Right cardiac atrium (tissue), 5 donors: ENCODE data around the gene EVI5. TPM values are rescaled to one million over a fixed set of nuclear protein-coding genes. Genes with fewer than 3 reads are reported as not detected.

Source experiments
- ATAC-seq, 2 donors: fragments of 200-7000 bp; cut with Tn5 transposase; one replicate each; pipeline versions ENCODE4 v1.8.0 to v1.9.1; 2020; ENCODE audit warnings: moderate library complexity in 2 of 2, mild to moderate bottlenecking in 1 of 2
- DNase-seq, 3 donors: peaks; one replicate each; pipeline ENCODE4 v3.0.0-alpha.2; 2020
- H3K27ac ChIP-seq: one replicate; pipeline ENCODE4 v1.5.1; 2013; ENCODE audit warnings: mild to moderate bottlenecking, low read length, control low read depth, moderate library complexity
- H3K27me3 ChIP-seq: one replicate; pipeline ENCODE4 v1.6.1; 2013; ENCODE audit not compliant: control insufficient read depth, insufficient read depth
- H3K4me1 ChIP-seq: one replicate; pipeline ENCODE4 v1.6.1; 2013; ENCODE audit warnings: low read length; ENCODE audit not compliant: control insufficient read depth, insufficient read depth
- H3K4me3 ChIP-seq: one replicate; pipeline ENCODE4 v1.5.1; 2013; ENCODE audit warnings: low read length, control low read depth
- H3K9me3 ChIP-seq: one replicate; pipeline ENCODE4 v1.6.1; 2013; ENCODE audit warnings: low read length; ENCODE audit not compliant: control insufficient read depth
- WGBS: extraction: QIAGEN DNeasy Blood & Tissue Kit; methylation state at CpG from one replicate; pipeline ENCODE4 v1.1.7; 2013; 5-methylcytosine and 5-hydroxymethylcytosine counted together
- intact Hi-C, 4 donors: fragments of 100-400 bp; cut with DNase I; formaldehyde crosslinking; loops; one replicate each; pipeline versions ENCODE4 v1.11.0 to v1.14.0; 2022 to 2023
- polyA plus RNA-seq: library from polyadenylated mRNA; stranded (reverse); fragments of 200-250 nt; gene quantifications from one replicate; pipeline ENCODE4 v1.2.3, GENCODE V29; 2013
- total RNA-seq, 4 donors: library from RNA; stranded (reverse); fragmentation: NEBNext Ultra II Directional; extraction: Animal tissue kit (Norgen Biotek cat#: 25700); gene quantifications; one replicate each; pipeline ENCODE4 v1.2.1, GENCODE V29; 2021
- donor health status: healthy with polysubstance abuse.
- donor health status: DM: no; HTN: yes; CAD: no.
- donor health status: DM: no; HTN: no; CAD: no.
- donor health status: DM: no; HTN: yes; CAD: no; lungs with severe emphysema.
- donor health status: DM: yes; HTN: yes; CAD: no.

EVI5 gene
- total and polyA plus RNA-seq, 5 donors, result 5.9 to 58.1 (median 47.9) TPM

- DNase-seq, result no peak
- no peak overlapping the region for H3K27ac ChIP-seq
- no peak for ATAC-seq
- no peaks in the 10 kb centered on the region for H3K4me1 ChIP-seq
- intact Hi-C loops, result no loop called here
- 93% methylated on average over 2 of the region's 2 CpGs for WGBS
- H3K9me3 ChIP-seq, result no peaks in the 10 kb centered on the region
- H3K4me3 ChIP-seq, result no peak overlapping the region
- no peaks in the 10 kb centered on the region for H3K27me3 ChIP-seq
Measured at GRCh38 chr1:92768296-92768695, 16.6 kb downstream of the EVI5 start.

- no peaks in the 10 kb centered on the region for H3K4me1 ChIP-seq
- no peaks in the 10 kb centered on the region for H3K9me3 ChIP-seq
- intact Hi-C loops, result no loop called here
- 77% methylated on average over 3 of the region's 3 CpGs for WGBS
- no peak overlapping the region for H3K27ac ChIP-seq
- no peak for DNase-seq
- H3K4me3 ChIP-seq, result no peak overlapping the region
- no peaks in the 10 kb centered on the region for H3K27me3 ChIP-seq
- ATAC-seq, result no peak
Measured at GRCh38 chr1:92764116-92764515, 20.8 kb downstream of the EVI5 start.

GRCh38 chr1:92762355-92762754, 22.6 kb downstream of the EVI5 start:
- WGBS, result 84% methylated on average over 1 of the region's 1 CpG
- intact Hi-C loops, result no loop called here
- H3K27ac ChIP-seq, result no peak overlapping the region
- no peak overlapping the region for H3K4me3 ChIP-seq
- DNase-seq (no peak), ATAC-seq (no peak)
- no peaks in the 10 kb centered on the region for H3K27me3 ChIP-seq
- no peaks in the 10 kb centered on the region for H3K9me3 ChIP-seq
- H3K4me1 ChIP-seq, result peaks cover 2% of the 10 kb centered on the region

GRCh38 chr1:92759361-92759760, 25.5 kb downstream of the EVI5 start:
- Histone ChIP-seq H3K27ac (no peak overlapping the region), H3K9me3 (no peaks in the 10 kb centered on the region), H3K4me1 (peaks cover 7% of the 10 kb centered on the region), H3K4me3 (no peak overlapping the region), H3K27me3 (no peaks in the 10 kb centered on the region)
- DNase-seq (no peak), ATAC-seq (no peak)
- intact Hi-C loops, result loop anchor here in 1 of 4 donors (10.0 kb wide), 1 partner anchor 55 kb away; no protein-coding TSS in a partner anchor
- 88% methylated on average over 1 of the region's 1 CpG for WGBS

GRCh38 chr1:92756537-92756936, 28.4 kb downstream of the EVI5 start:
- H3K27me3 ChIP-seq, result no peaks in the 10 kb centered on the region
- H3K27ac ChIP-seq, result peak overlapping the region; percentile 83

GRCh38 chr1:92755541-92756461, 29.1 kb downstream of the EVI5 start:
- peak overlapping the region; percentile 92 for H3K27ac ChIP-seq
- peak; percentile 91 to 96 (median 93) for DNase-seq
- H3K4me3 ChIP-seq, result peak overlapping the region; percentile 1
- 41% methylated on average over 19 of the region's 19 CpGs for WGBS
- ATAC-seq, result peak; percentile 92 to 95
- H3K27me3 ChIP-seq, result no peaks in the 10 kb centered on the region
- intact Hi-C loops, result loop anchor here in 1 of 4 donors (10.0 kb wide), 1 partner anchor 59 kb away; no protein-coding TSS in a partner anchor
- no peaks in the 10 kb centered on the region for H3K9me3 ChIP-seq
- peaks cover 7% of the 10 kb centered on the region for H3K4me1 ChIP-seq

More at GRCh38 chr1:92756537-92756936, 28.4 kb downstream of the EVI5 start:
- H3K4me3 ChIP-seq, result no peak overlapping the region
- ATAC-seq (no peak), DNase-seq (peak in 1 of 3 donors; percentile 54)
- intact Hi-C loops, result loop anchor here in 1 of 4 donors (10.0 kb wide), 1 partner anchor 58 kb away; no protein-coding TSS in a partner anchor
- H3K9me3 ChIP-seq, result no peaks in the 10 kb centered on the region
- WGBS, result 82% methylated on average over 4 of the region's 4 CpGs
- H3K4me1 ChIP-seq, result peaks cover 7% of the 10 kb centered on the region

GRCh38 chr1:92754719-92755050, 30.2 kb downstream of the EVI5 start:
- Histone ChIP-seq H3K27me3 (no peaks in the 10 kb centered on the region), H3K9me3 (no peaks in the 10 kb centered on the region), H3K4me3 (no peak overlapping the region), H3K27ac (no peak overlapping the region), H3K4me1 (peaks cover 7% of the 10 kb centered on the region)
- 99% methylated on average over 1 of the region's 1 CpG for WGBS
- ATAC-seq (no peak), DNase-seq (no peak)
- intact Hi-C loops, result loop anchor here in 2 of 4 donors (5.0 to 10.0 kb wide), 2 partner anchors 60 to 63 kb away; no protein-coding TSS in a partner anchor

- Histone ChIP-seq H3K4me1 (peaks cover 7% of the 10 kb centered on the region), H3K27ac (peak overlapping the region; percentile 12), H3K27me3 (no peaks in the 10 kb centered on the region), H3K9me3 (no peaks in the 10 kb centered on the region), H3K4me3 (no peak overlapping the region)
- intact Hi-C loops, result loop anchor here in 2 of 4 donors (5.0 to 10.0 kb wide), 2 partner anchors 61 to 63 kb away; no protein-coding TSS in a partner anchor
- DNase-seq, result no peak
- no peak for ATAC-seq
- WGBS, result 70% methylated on average over 1 of the region's 1 CpG
Measured at GRCh38 chr1:92754000-92754718, 30.7 kb downstream of the EVI5 start.

- no peak overlapping the region for H3K27ac ChIP-seq
- 55% methylated on average over 3 of the region's 3 CpGs for WGBS
- H3K4me1 ChIP-seq, result peaks cover 7% of the 10 kb centered on the region
Measured at GRCh38 chr1:92752719-92753118, 32.2 kb downstream of the EVI5 start.

GRCh38 chr1:92749024-92749634, 35.8 kb downstream of the EVI5 start:
- peaks cover 4% of the 10 kb centered on the region for H3K4me1 ChIP-seq
- no peaks in the 10 kb centered on the region for H3K27me3 ChIP-seq
- 67% methylated on average over 1 of the region's 1 CpG for WGBS
- H3K27ac ChIP-seq, result no peak overlapping the region
- H3K9me3 ChIP-seq, result no peaks in the 10 kb centered on the region
- DNase-seq, result no peak
- H3K4me3 ChIP-seq, result no peak overlapping the region
- peak; percentile 45 to 52 for ATAC-seq
- intact Hi-C loops, result no loop called here

More at GRCh38 chr1:92752719-92753118, 32.2 kb downstream of the EVI5 start:
- H3K27me3 ChIP-seq, result no peaks in the 10 kb centered on the region
- H3K9me3 ChIP-seq, result no peaks in the 10 kb centered on the region
- no peak overlapping the region for H3K4me3 ChIP-seq
- ATAC-seq (no peak), DNase-seq (no peak)
- intact Hi-C loops, result loop anchor here in 2 of 4 donors (5.0 to 10.0 kb wide), 2 partner anchors 62 to 65 kb away; no protein-coding TSS in a partner anchor
